ENCODE results near the gene WFS1.

WFS1 gene, protein sequence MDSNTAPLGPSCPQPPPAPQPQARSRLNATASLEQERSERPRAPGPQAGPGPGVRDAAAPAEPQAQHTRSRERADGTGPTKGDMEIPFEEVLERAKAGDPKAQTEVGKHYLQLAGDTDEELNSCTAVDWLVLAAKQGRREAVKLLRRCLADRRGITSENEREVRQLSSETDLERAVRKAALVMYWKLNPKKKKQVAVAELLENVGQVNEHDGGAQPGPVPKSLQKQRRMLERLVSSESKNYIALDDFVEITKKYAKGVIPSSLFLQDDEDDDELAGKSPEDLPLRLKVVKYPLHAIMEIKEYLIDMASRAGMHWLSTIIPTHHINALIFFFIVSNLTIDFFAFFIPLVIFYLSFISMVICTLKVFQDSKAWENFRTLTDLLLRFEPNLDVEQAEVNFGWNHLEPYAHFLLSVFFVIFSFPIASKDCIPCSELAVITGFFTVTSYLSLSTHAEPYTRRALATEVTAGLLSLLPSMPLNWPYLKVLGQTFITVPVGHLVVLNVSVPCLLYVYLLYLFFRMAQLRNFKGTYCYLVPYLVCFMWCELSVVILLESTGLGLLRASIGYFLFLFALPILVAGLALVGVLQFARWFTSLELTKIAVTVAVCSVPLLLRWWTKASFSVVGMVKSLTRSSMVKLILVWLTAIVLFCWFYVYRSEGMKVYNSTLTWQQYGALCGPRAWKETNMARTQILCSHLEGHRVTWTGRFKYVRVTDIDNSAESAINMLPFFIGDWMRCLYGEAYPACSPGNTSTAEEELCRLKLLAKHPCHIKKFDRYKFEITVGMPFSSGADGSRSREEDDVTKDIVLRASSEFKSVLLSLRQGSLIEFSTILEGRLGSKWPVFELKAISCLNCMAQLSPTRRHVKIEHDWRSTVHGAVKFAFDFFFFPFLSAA

DNA sequence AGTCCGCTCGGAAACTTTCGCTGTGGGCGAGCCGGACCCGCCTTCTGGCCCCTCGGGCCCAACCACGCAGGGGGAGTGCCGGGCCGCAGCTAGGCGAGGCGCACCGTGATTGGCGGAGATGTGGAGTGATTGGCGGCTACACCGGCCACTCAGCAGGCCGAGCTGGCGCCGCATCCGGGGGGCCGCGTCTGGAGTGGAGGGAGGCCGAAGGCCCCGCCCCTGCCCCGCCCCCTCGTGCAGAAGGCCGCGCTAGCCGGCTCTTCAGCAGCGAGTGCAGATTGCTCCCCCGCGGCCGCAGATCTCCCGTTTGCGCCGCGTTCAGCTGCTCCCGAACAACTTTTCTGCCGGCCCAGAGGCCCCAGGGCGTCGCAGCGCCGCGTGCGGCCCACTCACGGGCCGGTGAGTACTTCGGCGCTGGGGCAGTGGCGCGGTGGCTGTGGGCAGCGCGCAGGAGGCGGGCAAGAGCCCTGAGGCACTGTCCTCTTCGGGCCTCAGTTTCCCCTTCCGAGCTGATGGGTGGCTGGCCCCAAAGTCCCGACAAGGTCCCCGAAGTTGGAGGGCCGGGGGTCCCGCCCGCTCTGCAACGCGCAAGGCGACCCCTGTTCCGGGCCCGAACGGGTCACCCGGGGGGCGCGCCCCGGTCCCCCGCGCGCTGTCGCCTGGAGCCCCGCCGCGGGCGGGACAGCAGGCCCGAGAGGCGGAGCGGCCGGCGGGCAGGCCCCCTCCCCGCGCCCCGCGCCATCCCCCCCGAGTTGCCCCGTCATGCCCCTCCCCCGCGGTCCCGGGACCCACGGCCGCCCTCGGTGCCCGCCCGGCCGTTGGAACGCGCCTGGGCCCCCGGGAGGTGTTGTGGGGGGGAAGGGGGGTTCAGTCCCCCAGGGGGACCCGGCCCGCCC, at the start of gene WFS1:
Gene WFS1 (plus strand): TSS at position 235 of the 896 bp plus-strand sequence. CDS start 7,606 bp downstream, outside the sequence.
- DNase-seq = peak; percentile 95

GRCh38 chr4:6221301-6221850, 48.3 kb upstream of the WFS1 start:
- no peak for DNase-seq

GRCh38 chr4:6221851-6222760, 47.5 kb upstream of the WFS1 start:
- no peak for DNase-seq

DNA sequence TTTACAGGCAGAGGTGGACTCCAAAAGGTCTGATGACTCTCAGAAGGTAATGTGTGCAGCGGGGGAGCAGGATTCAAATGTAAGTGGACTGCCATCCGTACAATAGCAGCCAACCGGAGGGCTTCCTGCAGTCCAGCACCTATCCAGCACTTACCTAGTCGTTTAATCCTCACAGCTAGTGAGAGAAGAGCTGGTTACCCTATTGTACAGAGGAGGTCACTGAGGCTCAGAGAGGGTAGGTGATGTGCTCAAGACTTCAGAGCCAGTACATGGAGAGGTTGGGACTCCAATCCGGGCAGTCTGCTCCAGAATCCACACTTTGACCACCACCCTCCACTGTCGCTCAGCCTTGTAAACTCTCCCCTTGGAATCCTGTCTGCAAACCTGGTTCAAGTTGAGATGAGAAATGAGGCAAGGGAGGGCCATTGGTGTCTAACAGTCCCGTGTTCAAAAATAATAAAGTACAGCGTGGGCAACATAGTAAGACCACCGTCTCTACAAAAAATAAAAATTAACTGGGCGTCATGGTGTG, 46.8 kb upstream of the WFS1 start:
- DNase-seq = no peak

DNA sequence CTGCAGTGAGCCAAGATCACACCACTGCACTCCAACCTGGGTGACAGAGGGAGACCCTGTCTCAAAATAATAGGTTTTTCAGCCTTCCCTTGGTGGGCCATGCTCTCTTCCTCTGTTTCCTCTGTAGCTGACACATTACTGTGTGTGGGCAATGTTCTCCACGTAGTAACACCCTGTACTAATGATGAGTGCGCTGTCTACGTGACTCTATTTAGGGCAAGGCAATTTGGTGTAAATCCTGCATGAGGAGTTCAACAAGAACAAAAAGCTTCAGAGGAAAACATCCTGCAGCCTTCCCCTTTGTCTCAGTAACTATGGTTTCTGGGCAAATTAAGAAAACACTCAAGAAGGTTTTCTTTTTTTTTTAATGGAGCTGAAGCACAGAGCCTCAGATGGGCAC, 44.9 kb upstream of the WFS1 start:
- no peak for DNase-seq

- DNase-seq = no peak
These were observed 44.2 kb upstream of the WFS1 start for GRCh38 chr4:6225469-6225868.

- DNase-seq = no peak
These were observed 43.1 kb upstream of the WFS1 start for GRCh38 chr4:6226506-6226905.

GRCh38 chr4:6227412-6228157, 42.1 kb upstream of the WFS1 start:
- no peak for DNase-seq

DNA sequence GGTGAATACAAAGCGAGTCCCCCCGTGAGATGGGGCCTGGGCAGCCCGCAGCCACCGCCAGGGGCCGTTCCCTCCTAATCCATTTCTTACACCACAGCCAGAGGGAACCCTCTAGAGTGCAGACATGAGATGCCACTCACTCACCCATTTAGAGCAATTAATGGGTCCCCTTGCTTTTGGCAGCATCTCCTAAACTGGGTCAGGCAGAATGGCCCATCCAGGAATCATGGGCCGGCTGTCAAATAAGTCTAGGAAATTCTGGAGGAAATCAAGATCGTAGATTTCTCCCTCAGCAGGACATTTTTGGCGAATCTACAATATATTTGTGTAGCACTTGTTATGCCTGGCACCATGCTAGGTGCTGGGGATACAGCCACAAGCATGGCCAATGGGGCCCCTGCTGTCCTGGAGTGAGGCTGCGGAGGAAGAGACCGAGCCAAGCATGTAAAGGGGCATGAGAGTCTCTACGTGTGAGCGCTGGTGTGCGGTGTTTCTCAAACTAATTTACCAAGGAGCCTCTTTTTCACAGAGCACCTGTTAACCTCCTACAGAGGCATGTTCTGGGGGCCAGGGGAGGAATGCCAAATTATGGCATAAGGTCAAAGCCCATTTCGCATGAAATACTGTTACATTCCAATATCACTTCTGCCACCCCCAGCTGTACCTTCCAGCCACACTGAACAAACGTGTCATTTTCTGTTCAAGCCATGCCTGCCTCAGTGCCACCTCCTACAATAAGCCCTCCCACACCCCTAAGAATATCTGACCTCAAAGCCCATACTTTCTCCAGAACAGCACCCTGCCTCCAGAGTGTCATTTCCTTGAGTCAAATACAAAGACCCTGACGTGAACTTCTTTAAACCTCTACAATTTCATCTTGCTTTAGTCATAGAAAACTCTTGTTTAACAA, 41.2 kb upstream of the WFS1 start:
- DNase-seq = no peak

GRCh38 chr4:6229095-6229494, 40.6 kb upstream of the WFS1 start:
- no peak for DNase-seq

- DNase-seq = no peak
These were observed 39.8 kb upstream of the WFS1 start for GRCh38 chr4:6229671-6230501.

- DNase-seq = no peak
These were observed 39.2 kb upstream of the WFS1 start for GRCh38 chr4:6230502-6230785.

- DNase-seq = no peak
These were observed 38.6 kb upstream of the WFS1 start for GRCh38 chr4:6230827-6231662.

DNA sequence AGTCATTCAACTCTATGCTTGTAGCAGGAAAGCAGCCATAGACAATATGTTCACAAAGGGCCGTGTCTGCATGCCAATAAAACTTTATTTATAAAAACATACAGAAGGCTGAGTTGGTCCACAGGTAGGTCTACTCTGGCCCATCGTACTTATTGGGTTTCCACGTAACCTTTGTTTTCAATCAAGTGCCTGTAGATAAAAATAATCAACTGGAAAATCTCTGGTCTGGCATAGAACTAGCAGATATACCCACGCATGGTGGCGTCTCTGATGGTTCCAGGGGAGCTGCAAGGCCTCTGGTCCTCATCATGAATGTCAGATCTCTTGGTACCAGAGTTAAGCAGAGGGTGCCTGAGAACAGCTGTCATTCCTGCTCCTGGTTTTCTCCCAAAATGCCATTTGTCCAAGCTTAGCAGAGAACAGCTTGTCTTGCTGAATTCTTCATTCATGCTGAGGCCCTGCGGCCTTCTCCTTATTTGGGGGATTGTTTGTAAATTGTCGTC, 37.9 kb upstream of the WFS1 start:
- DNase-seq = no peak

GRCh38 chr4:6232836-6233785, 36.5 kb upstream of the WFS1 start:
- no peak for DNase-seq

DNA sequence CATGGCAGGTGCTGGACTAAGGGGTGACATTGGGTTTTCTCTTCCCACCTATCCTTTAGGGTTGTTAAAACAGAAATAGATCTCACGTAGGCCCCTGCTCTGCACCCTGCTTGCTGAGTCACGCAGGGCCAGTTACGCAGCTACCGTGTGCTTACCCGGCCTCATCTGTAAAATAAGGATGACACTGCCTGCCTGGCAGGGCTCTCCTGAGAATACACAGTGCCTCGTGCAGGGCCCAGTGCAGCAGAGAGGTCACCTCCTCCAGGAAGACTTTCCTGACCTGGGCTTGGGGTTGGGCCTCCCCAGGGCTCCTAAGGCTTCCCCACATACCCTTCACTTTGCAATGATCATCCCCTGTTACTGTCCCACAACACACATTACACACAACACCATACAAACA, 35.7 kb upstream of the WFS1 start:
- no peak for DNase-seq

All from GDM1 (cell line).